ENCODE data around the gene ABCB4.

GRCh38 chr7:87517136-87517815 is 41.8 kb upstream of the ABCB4 start:
- TF ChIP-seq CTCF (IDR thresholded peaks at IDR 0.05) = no peak
- no peak for TF ChIP-seq ZFX (IDR thresholded peaks at IDR 0.05; ENCODE audit: borderline replicate concordance)

All from 22Rv1 (cell line).